ENCODE measurements around the gene COA8. TPM values are rescaled to one million over a fixed set of nuclear protein-coding genes. Genes with fewer than 3 reads are reported as not detected.

Gene COA8
- total and polyA plus RNA-seq, 8 donors = 17.0 to 31.7 (median 26.5) TPM

DNA sequence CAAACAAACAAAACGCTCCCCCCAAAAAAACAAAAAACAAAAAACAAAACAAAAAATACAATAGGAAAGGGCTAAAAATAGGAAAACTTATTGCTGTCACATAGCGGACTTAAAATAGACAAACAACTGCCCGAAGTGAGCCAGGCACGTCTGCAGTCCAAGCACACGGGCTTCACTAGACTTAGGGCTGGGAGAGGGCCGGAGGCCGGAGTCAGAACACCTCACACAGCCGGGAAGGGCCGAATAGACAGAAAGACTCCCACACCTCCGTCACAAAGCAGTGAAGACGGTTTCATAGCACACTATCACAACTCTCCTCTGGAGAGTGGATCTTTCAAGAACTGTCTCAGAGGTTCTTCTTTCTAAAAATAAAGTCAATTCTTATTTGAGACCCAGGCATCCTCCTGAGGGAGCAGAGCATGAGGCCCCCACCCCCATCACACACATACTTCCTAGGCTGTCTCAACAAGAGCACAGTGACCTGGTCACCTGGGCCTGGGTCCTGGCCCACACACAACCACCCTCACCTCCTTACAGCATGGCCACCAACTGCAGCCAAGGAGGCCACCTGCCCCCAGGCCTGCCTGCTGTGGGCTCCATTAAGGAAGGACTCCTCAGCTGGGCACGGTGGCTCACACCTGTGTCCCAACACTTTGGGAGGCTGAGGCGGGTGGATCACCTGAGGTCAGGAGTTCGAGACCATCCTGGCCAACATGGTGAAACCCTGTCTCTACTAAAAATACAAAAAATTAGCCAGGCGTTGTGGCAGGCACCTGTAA is 7.0 kb upstream of the COA8 start:
- Histone ChIP-seq H3K9me3 (no peaks in the 10 kb centered on the region), H3K27ac (no peak overlapping the region), H3K4me1 (peaks cover 3 to 14% (median 10%) of the 10 kb centered on the region in 3 donors), H3K4me3 (no peak overlapping the region), H3K36me3 (no peaks in the 10 kb centered on the region), H3K27me3 (no peaks in the 10 kb centered on the region)
- 81 to 90% methylated on average over 15 of the region's 15 CpGs for WGBS, 2 donors
- intact Hi-C loops (cut with DNase I) = no loop called here
- ATAC-seq = no peak
- DNase-seq = peak in 2 of 6 donors; percentile 18 to 38
- FAIRE-seq = no peak
- TF ChIP-seq, protein P1, sequence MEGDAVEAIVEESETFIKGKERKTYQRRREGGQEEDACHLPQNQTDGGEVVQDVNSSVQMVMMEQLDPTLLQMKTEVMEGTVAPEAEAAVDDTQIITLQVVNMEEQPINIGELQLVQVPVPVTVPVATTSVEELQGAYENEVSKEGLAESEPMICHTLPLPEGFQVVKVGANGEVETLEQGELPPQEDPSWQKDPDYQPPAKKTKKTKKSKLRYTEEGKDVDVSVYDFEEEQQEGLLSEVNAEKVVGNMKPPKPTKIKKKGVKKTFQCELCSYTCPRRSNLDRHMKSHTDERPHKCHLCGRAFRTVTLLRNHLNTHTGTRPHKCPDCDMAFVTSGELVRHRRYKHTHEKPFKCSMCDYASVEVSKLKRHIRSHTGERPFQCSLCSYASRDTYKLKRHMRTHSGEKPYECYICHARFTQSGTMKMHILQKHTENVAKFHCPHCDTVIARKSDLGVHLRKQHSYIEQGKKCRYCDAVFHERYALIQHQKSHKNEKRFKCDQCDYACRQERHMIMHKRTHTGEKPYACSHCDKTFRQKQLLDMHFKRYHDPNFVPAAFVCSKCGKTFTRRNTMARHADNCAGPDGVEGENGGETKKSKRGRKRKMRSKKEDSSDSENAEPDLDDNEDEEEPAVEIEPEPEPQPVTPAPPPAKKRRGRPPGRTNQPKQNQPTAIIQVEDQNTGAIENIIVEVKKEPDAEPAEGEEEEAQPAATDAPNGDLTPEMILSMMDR (IDR thresholded peaks at IDR 0.05) = no peak

DNA sequence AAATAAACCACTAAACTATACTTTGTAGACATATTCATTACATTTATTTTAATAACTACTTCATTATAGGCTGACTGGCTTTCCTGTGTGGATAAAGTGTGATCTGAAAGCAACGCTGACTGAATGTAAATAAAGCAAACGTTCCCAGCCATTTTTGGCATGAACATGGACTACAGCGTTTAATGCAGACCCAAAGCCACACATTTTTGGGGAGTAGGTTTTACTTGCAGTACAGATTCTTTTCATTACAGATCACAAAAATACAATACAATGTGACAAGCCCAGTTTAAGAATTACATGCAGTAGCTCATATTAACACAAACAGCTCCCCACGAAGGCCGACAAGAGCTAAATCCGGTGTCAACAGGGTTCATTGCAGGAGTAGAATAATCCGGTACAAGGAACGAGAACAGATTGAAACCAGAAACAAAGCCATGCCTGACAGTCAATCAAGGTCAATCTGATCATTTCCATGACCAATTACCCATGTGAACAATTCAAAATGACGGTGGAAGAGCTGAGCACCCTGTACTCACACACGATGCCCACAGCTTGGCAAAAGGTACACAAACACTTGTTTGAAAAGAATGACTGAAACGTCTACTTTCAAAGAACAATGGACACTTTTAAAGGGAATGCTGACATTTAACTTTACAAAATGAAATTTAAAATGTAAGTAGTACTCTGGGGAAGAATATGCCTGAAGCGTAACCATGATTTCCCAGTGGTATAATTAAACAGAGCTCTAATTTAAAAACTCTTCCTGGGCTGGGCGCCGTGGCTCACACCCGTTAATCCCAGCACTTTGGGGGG is 5.6 kb upstream of the COA8 start:
- WGBS, 2 donors = 47 to 50% methylated on average over 15 of the region's 15 CpGs
- Histone ChIP-seq H3K4me3 (no peak overlapping the region), H3K9me3 (no peaks in the 10 kb centered on the region), H3K4me1 (peaks cover 3 to 23% (median 17%) of the 10 kb centered on the region in 3 donors), H3K36me3 (no peaks in the 10 kb centered on the region), H3K27me3 (no peaks in the 10 kb centered on the region), H3K27ac (no peak overlapping the region)
- DNase-seq (peak in 1 of 6 donors; percentile 4), FAIRE-seq (no peak), ATAC-seq (no peak)
- intact Hi-C loops (cut with DNase I) = no loop called here
- TF ChIP-seq, protein P1 (IDR thresholded peaks at IDR 0.05) = no peak

DNA sequence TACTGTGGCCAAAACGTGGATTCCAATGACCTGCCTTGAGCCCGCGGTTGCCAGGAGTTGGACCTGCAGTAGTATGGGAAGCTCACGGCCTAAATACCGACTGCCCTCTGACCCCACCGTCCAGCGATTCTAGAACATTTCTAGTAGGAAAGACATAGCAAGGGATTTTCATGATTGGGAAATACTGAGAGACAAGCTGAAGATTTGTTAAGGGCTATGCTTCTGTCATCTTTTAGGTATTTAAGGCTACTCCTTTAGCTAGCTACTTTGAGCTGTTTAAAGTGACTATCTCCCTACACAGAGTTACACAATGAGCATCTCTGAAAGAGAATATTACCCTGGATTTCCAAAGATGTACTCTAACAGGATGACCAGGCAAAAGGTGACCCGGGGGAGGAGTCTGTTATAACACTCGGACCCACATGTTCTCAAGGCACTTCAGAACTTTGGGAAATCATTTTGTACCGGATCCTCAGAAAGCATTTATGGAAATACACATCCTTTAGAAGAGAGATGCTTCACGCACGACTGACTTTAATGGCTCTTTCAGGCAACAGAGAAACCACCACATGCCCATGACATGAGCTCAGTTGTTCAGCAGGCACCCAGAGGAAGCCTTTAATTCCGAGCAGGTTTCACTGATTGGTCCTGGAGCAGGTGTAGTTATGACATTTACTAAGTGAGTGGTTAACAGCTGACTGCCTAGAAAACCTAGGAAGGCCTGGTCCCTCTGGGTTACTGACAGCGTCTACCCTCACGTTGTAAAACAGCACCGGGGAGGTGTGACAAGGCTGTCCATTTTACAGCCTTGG is 4.5 kb upstream of the COA8 start:
- Histone ChIP-seq H3K9me3 (no peaks in the 10 kb centered on the region), H3K4me1 (peaks cover 3 to 23% (median 17%) of the 10 kb centered on the region in 3 donors), H3K27me3 (no peaks in the 10 kb centered on the region), H3K4me3 (no peak overlapping the region), H3K27ac (no peak overlapping the region), H3K36me3 (no peaks in the 10 kb centered on the region)
- DNase-seq (peak in 1 of 6 donors; percentile 7), FAIRE-seq (no peak), ATAC-seq (no peak)
- TF ChIP-seq, protein P1 (IDR thresholded peaks at IDR 0.05) = no peak
- intact Hi-C loops (cut with DNase I) = no loop called here
- 77 to 85% methylated on average over 16 of the region's 16 CpGs for WGBS, 2 donors

DNA sequence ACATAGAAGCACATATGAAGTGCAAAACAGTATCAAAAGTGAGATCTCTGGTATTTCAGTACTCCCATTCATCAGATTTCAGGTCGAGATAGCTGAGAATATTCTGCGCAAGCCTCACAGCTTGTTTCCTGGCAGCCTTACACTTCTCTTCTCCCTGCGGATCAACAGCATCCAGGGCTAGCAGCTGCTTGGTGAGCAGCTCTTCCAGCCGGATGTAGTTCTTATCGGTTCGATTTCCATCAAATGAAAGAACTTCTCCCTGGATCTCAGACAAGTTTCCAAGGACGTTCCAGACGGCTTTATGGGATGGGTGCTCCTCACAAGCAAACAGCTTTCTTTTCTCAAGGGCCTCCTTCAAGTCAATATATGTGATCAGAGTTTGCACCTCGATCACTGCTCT is 3.0 kb upstream of the COA8 start:
- Histone ChIP-seq H3K4me1 (peaks cover 11 to 35% (median 17%) of the 10 kb centered on the region in 3 donors), H3K27ac (no peak overlapping the region), H3K9me3 (no peaks in the 10 kb centered on the region), H3K4me3 (no peak overlapping the region), H3K27me3 (no peaks in the 10 kb centered on the region), H3K36me3 (no peaks in the 10 kb centered on the region)
- WGBS, 2 donors = 61 to 71% methylated on average over 9 of the region's 9 CpGs
- ATAC-seq (no peak), FAIRE-seq (no peak), DNase-seq (peak in 1 of 6 donors; percentile 3)
- intact Hi-C loops (cut with DNase I) = loop anchor here in 1 of 3 donors (10.0 kb wide), 1 partner anchor 355 kb away; no protein-coding TSS in a partner anchor
- TF ChIP-seq, protein P1 (IDR thresholded peaks at IDR 0.05) = no peak
